GM23248 (cell line): ENCODE results near the gene CDYL. TPM values are rescaled to one million over a fixed set of nuclear protein-coding genes. Genes with fewer than 3 reads are reported as not detected.

Experiments
- DNase-seq: peaks from one replicate; pipeline ENCODE4 v3.0.0-alpha.2; 2015
- H2AFZ ChIP-seq: fragments of 200-600 bp; sonication (generic); 2 replicates; pipeline ENCODE4 v1.6.1; 2016; ENCODE audit warnings: antibody characterized with exemption
- H3F3A ChIP-seq: fragments of 200-600 bp; sonication (generic); 2 replicates; pipeline ENCODE4 v1.6.1; 2016; ENCODE audit warnings: mild to moderate bottlenecking, antibody characterized with exemption, mixed run types; ENCODE audit not compliant: insufficient read depth
- H3K27ac ChIP-seq: fragments of 200-600 bp; sonication (generic); 2 replicates; pipeline ENCODE4 v1.5.1; 2016; ENCODE audit warnings: mild to moderate bottlenecking
- H3K27me3 ChIP-seq: fragments of 200-600 bp; sonication (generic); replicated peaks from 2 replicates; pipeline ENCODE4 v1.6.1; 2016; ENCODE audit warnings: mild to moderate bottlenecking; ENCODE audit not compliant: insufficient read depth
- H3K36me3 ChIP-seq: fragments of 200-600 bp; sonication (generic); 2 replicates; pipeline ENCODE4 v1.6.1; 2016; ENCODE audit warnings: low read depth, mild to moderate bottlenecking
- H3K4me1 ChIP-seq: fragments of 200-600 bp; sonication (generic); 2 replicates; pipeline ENCODE4 v1.6.1; 2016; ENCODE audit warnings: mild to moderate bottlenecking; ENCODE audit not compliant: insufficient read depth
- H3K4me2 ChIP-seq: fragments of 200-600 bp; sonication (generic); one replicate; pipeline ENCODE4 v1.6.1; 2016; ENCODE audit warnings: mild to moderate bottlenecking; ENCODE audit not compliant: unreplicated experiment
- H3K4me3 ChIP-seq: fragments of 200-600 bp; sonication (generic); 2 replicates; pipeline ENCODE4 v1.5.1; 2016; ENCODE audit warnings: mild to moderate bottlenecking
- H3K79me2 ChIP-seq: fragments of 200-600 bp; sonication (generic); 2 replicates; pipeline ENCODE4 v1.6.1; 2016; ENCODE audit warnings: mild to moderate bottlenecking; ENCODE audit not compliant: insufficient read depth
- H3K9ac ChIP-seq: fragments of 200-600 bp; sonication (generic); 2 replicates; pipeline ENCODE4 v1.6.1; 2016; ENCODE audit warnings: mild to moderate bottlenecking
- H3K9me2 ChIP-seq: fragments of 200-600 bp; sonication (generic); 2 replicates; pipeline ENCODE4 v1.6.1; 2016; ENCODE audit warnings: mixed run types, mild to moderate bottlenecking, moderate library complexity; ENCODE audit not compliant: insufficient read depth
- H3K9me3 ChIP-seq: fragments of 200-600 bp; sonication (generic); one replicate; pipeline ENCODE4 v1.6.1; 2017; ENCODE audit warnings: low read depth
- H4K20me1 ChIP-seq: fragments of 200-600 bp; sonication (generic); 2 replicates; pipeline ENCODE4 v1.6.0; 2016; ENCODE audit not compliant: insufficient read depth
- EZH2 ChIP-seq: fragments of 200-600 bp; sonication (generic); IDR thresholded peaks from 2 replicates; pipeline ENCODE4 v1.6.1; 2018; ENCODE audit warnings: antibody characterized with exemption, mild to moderate bottlenecking; ENCODE audit not compliant: insufficient read depth, poor library complexity, severe bottlenecking
- EZH2phosphoT487 ChIP-seq: fragments of 200-600 bp; sonication (generic); IDR thresholded peaks from 2 replicates; pipeline ENCODE4 v1.6.1; 2018; ENCODE audit warnings: antibody characterized with exemption, moderate library complexity, mild to moderate bottlenecking, low read depth; ENCODE audit not compliant: insufficient read depth
- WGBS, 2 experiments: methylation state at CpG; one replicate each; pipeline ENCODE4 v1.1.6; 2015 to 2017; ENCODE audit warnings: low lambda C conversion rate in 2 of 2, low coverage in 1 of 2; ENCODE audit errors: missing lambda C conversion rate in 2 of 2; 5-methylcytosine and 5-hydroxymethylcytosine counted together
- in situ Hi-C: fragments of 300-500 bp; cut with MboI; formaldehyde crosslinking; loops from 2 replicates; pipeline ENCODE4 v1.15.0; 2020
- polyA plus RNA-seq: library from polyadenylated mRNA; unstranded; fragments of >200 nt; fragmentation: Nextera tagmentation; extraction: Ambion mirVana; gene quantifications from 2 replicates; pipeline ENCODE4 v1.2.1, GENCODE V29; 2016
- total RNA-seq: library from RNA; depleted of rRNA; stranded (reverse); fragments of >200 nt; shearing (Covaris generic); gene quantifications from 2 replicates; pipeline ENCODE4 v1.2.3, GENCODE V29; 2014

CDYL gene
- total and polyA plus RNA-seq, 2 experiments from 2014 or later: 7.9 to 27.9 TPM

GRCh38 chr6:4950076-4950475 is 173.9 kb downstream of the CDYL start:
- no peaks in the 10 kb centered on the region for H3K9me2 ChIP-seq
- no peaks in the 10 kb centered on the region for H4K20me1 ChIP-seq
- in situ Hi-C loops: no loop called here
- DNase-seq: no peak
- H3K36me3 ChIP-seq: peaks cover 7% of the 10 kb centered on the region
- no peak overlapping the region for H2AFZ ChIP-seq
- H3F3A ChIP-seq: no peaks in the 10 kb centered on the region
- no peaks in the 10 kb centered on the region for H3K27me3 ChIP-seq
- no peak overlapping the region for H3K4me2 ChIP-seq
- no peaks in the 10 kb centered on the region for H3K79me2 ChIP-seq
- H3K9me3 ChIP-seq: no peaks in the 10 kb centered on the region
- no peak overlapping the region for H3K27ac ChIP-seq
- no peak overlapping the region for H3K9ac ChIP-seq
- TF ChIP-seq EZH2phosphoT487 (no peak), EZH2 (no peak)
- no peak overlapping the region for H3K4me3 ChIP-seq
- 96 to 98% methylated on average over 11 of the region's 11 CpGs for WGBS, 2 experiments
- no peaks in the 10 kb centered on the region for H3K4me1 ChIP-seq

DNA sequence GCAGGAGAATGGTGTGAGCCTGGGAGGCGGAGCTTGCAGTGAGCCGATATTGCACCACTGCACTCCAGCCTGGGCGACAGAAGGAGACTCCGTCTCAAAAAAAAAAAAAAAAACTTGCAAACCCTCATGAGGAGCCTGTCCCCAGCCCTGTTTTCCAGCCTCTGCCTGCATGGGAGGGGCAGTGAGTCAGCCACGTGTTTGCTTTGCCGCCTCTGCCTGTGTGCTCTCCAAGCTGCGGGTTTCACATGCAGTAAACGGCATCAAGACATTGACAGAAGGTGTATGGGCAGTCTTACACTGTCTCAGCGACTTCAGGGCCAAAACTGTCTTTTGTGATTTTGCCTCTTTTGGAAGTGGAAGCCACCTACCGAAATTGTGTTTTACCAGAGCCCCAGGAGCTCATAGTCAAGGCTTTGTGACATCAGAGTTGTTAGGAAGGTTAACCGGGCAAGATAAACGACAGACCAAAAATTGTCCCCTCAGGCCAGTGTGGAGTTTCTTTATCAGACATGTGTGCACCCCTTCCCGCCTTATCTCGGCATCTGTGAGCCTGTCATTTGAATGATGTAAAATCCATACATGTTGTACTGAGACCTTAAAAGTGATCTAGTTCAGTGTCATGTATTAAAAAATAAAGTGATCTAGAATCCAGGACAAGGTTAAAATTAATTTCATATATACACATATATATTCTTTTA is 174.8 kb downstream of the CDYL start:
- no peaks in the 10 kb centered on the region for H3K4me1 ChIP-seq
- no peaks in the 10 kb centered on the region for H4K20me1 ChIP-seq
- TF ChIP-seq EZH2phosphoT487: no peak
- TF ChIP-seq EZH2: no peak
- no peaks in the 10 kb centered on the region for H3K9me3 ChIP-seq
- no peak overlapping the region for H3K4me2 ChIP-seq
- H3K36me3 ChIP-seq: peaks cover 7% of the 10 kb centered on the region
- DNase-seq: no peak
- H3K79me2 ChIP-seq: no peaks in the 10 kb centered on the region
- no peak overlapping the region for H3K9ac ChIP-seq
- no peak overlapping the region for H3K4me3 ChIP-seq
- 85 to 88% methylated on average over 10 to 14 of the region's 14 CpGs for WGBS, 2 experiments
- H3K27ac ChIP-seq: no peak overlapping the region
- no peaks in the 10 kb centered on the region for H3K9me2 ChIP-seq
- no peak overlapping the region for H2AFZ ChIP-seq
- H3K27me3 ChIP-seq: no peaks in the 10 kb centered on the region
- H3F3A ChIP-seq: no peaks in the 10 kb centered on the region
- in situ Hi-C loops: no loop called here

DNA sequence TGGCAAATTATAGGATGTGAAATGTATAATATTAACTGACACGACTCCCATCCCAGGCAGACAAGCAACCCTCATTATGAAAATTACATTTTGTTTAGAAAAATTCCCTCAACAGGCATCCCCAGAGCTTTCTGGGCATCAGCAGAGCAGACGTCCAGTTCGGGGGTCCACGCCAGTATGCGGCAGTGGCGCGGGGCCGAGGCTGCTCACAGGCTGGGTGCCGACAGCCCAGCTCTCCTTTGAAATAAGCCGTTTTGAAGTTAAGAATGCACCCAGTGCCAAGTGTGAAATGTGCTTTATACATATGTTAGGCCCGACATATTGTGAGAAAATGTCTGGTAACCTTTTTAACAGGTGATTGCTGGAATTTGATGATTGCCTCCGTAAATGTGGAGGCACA is 177.2 kb downstream of the CDYL start:
- 98% methylated on average over 12 of the region's 12 CpGs for WGBS, 2 experiments
- Histone ChIP-seq H3K27me3 (no peaks in the 10 kb centered on the region), H3K27ac (no peak overlapping the region), H3K9me2 (no peaks in the 10 kb centered on the region), H3K9ac (no peak overlapping the region), H3F3A (no peaks in the 10 kb centered on the region), H3K9me3 (no peaks in the 10 kb centered on the region), H4K20me1 (no peaks in the 10 kb centered on the region), H3K4me2 (no peak overlapping the region), H3K36me3 (peaks cover 7% of the 10 kb centered on the region), H3K79me2 (no peaks in the 10 kb centered on the region), H2AFZ (no peak overlapping the region), H3K4me3 (no peak overlapping the region), H3K4me1 (no peaks in the 10 kb centered on the region)
- no peak for TF ChIP-seq EZH2
- no peak for TF ChIP-seq EZH2phosphoT487
- in situ Hi-C loops: no loop called here
- no peak for DNase-seq

DNA sequence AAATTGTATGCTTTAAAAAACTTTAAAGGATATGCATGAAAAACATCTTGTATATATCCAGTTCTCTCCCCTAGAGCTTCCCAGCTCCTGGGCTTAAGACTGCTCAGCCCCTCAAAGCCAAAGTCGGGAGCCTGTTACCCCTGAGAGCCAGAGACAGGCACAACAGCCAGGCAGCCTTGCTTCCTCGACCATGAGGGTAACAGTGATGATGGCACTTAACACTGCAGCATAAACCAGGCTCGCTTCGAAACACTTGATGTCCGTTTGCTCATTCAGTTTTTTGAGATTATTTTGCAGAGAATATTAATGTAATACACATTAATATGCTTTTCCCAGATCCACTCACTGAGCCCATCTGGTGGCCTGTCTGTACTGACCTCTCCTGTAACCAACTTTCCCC is 180.4 kb downstream of the CDYL start:
- in situ Hi-C loops: no loop called here
- H3K9ac ChIP-seq: no peak overlapping the region
- H2AFZ ChIP-seq: no peak overlapping the region
- no peaks in the 10 kb centered on the region for H3K9me3 ChIP-seq
- 74 to 75% methylated on average over 5 of the region's 5 CpGs for WGBS, 2 experiments
- no peak for DNase-seq
- H3K4me1 ChIP-seq: no peaks in the 10 kb centered on the region
- H3K27me3 ChIP-seq: no peaks in the 10 kb centered on the region
- H3K4me3 ChIP-seq: no peak overlapping the region
- H3F3A ChIP-seq: no peaks in the 10 kb centered on the region
- H3K36me3 ChIP-seq: peaks cover 7% of the 10 kb centered on the region
- H3K27ac ChIP-seq: no peak overlapping the region
- no peaks in the 10 kb centered on the region for H4K20me1 ChIP-seq
- TF ChIP-seq EZH2 (no peak), EZH2phosphoT487 (no peak)
- no peak overlapping the region for H3K4me2 ChIP-seq
- no peaks in the 10 kb centered on the region for H3K9me2 ChIP-seq
- no peaks in the 10 kb centered on the region for H3K79me2 ChIP-seq
